B cell (primary cell): ENCODE measurements around the gene MINPP1. TPM values are rescaled to one million over a fixed set of nuclear protein-coding genes. Genes with fewer than 3 reads are reported as not detected.

Experiments
- ATAC-seq: fragments of 200-7000 bp; cut with Tn5 transposase; one replicate; pipeline ENCODE4 v1.10.0; 2021; ENCODE audit warnings: low read depth, mild to moderate bottlenecking, moderate number of reproducible peaks, moderate library complexity
- CTCF ChIA-PET: fragments of 350-600 bp; sonication (Branson Sonifier 250); formaldehyde crosslinking; loops from one replicate; lab custom pipeline; 2021; ENCODE audit warnings: antibody characterized with exemption, inconsistent platforms; lab: Charles Lee
- POLR2A ChIA-PET: fragments of 350-600 bp; sonication (Branson Sonifier 250); formaldehyde crosslinking; loops from one replicate; lab custom pipeline; 2021; ENCODE audit warnings: antibody characterized with exemption; lab: Charles Lee
- DNase-seq: peaks from one replicate; pipeline ENCODE4 v3.0.0; 2013
- H2AFZ ChIP-seq: 2 replicates; pipeline ENCODE4 v1.6.1; 2012; ENCODE audit warnings: mild to moderate bottlenecking, low read depth, low read length; ENCODE audit not compliant: insufficient read depth, poor library complexity, severe bottlenecking
- H3K27ac ChIP-seq, 2 donors: 1 replicate in 1 of 2; 2 replicates in 1 of 2; pipeline ENCODE4 v1.5.1; 2012 to 2013; ENCODE audit warnings: low read length in 2 of 2, mild to moderate bottlenecking in 2 of 2, moderate library complexity in 1 of 2
- H3K27me3 ChIP-seq, 4 experiments: fragments of 200-600 bp in 1 of 4; sonication (generic) in 1 of 4; replicated peaks in 1 of 4; 1 replicate in 2 of 4; 2 replicates in 2 of 4; pipeline versions ENCODE4 v1.6.1 to v1.7.0; 2013 to 2016; ENCODE audit warnings: low read length in 3 of 4, mild to moderate bottlenecking in 2 of 4, mixed read lengths in 1 of 4, moderate library complexity in 1 of 4; ENCODE audit not compliant: insufficient read depth in 4 of 4, control insufficient read depth in 3 of 4; ENCODE audit errors: control extremely low read depth in 1 of 4
- H3K36me3 ChIP-seq, 2 experiments: replicated peaks in 1 of 2; 1 replicate in 1 of 2; 2 replicates in 1 of 2; pipeline versions ENCODE4 v1.6.1 to v1.7.1; 2013; ENCODE audit warnings: low read length in 1 of 2; ENCODE audit not compliant: insufficient read depth in 2 of 2, control insufficient read depth in 1 of 2; ENCODE audit errors: control extremely low read depth in 1 of 2, extremely low read depth in 1 of 2
- H3K4me1 ChIP-seq, 2 donors: fragments of 200-600 bp in 1 of 2; sonication (generic) in 1 of 2; 1 replicate in 1 of 2; 2 replicates in 1 of 2; pipeline versions ENCODE4 v1.5.1 to v1.6.1; 2013 to 2017; ENCODE audit warnings: low read length in 2 of 2; ENCODE audit not compliant: control insufficient read depth in 2 of 2, insufficient read depth in 2 of 2
- H3K4me2 ChIP-seq: replicated peaks from 2 replicates; pipeline ENCODE3; 2012; ENCODE audit warnings: mild to moderate bottlenecking, low read depth, low read length; ENCODE audit not compliant: poor library complexity, severe bottlenecking
- H3K4me3 ChIP-seq, 5 experiments: fragments of 200-600 bp in 1 of 5; sonication (generic) in 1 of 5; 1 replicate in 3 of 5; 2 replicates in 2 of 5; pipeline versions ENCODE4 v1.5.1 to v1.7.0; 2011 to 2016; ENCODE audit warnings: low read length in 4 of 5, mild to moderate bottlenecking in 4 of 5, low read depth in 2 of 5, control low read depth in 1 of 5, moderate library complexity in 1 of 5; ENCODE audit not compliant: insufficient read depth in 1 of 5; ENCODE audit errors: control extremely low read depth in 1 of 5, extremely low read depth in 1 of 5
- H3K79me2 ChIP-seq: fragments of 200-600 bp; sonication (generic); one replicate; pipeline ENCODE4 v1.6.0; 2016; ENCODE audit warnings: low read length; ENCODE audit not compliant: control insufficient read depth, insufficient read depth
- H3K9ac ChIP-seq: fragments of 200-600 bp; sonication (generic); 2 replicates; pipeline ENCODE4 v1.6.1; 2017; ENCODE audit warnings: mild to moderate bottlenecking, low read length, moderate library complexity
- H3K9me3 ChIP-seq, 3 donors: one replicate each; pipeline versions ENCODE4 v1.6.1 to v1.7.1; 2013; ENCODE audit warnings: low read length in 2 of 3; ENCODE audit not compliant: control insufficient read depth in 2 of 3, insufficient read depth in 1 of 3; ENCODE audit errors: control extremely low read depth in 1 of 3
- H4K20me1 ChIP-seq: 2 replicates; pipeline ENCODE4 v1.6.0; 2012; ENCODE audit warnings: mild to moderate bottlenecking, low read length; ENCODE audit not compliant: insufficient read depth, control insufficient read depth, poor library complexity, severe bottlenecking
- H3K27ac Mint-ChIP-seq: one replicate; pipeline ENCODE4 v1.8.0; 2021; ENCODE audit warnings: mixed read lengths
- H3K27me3 Mint-ChIP-seq: one replicate; pipeline ENCODE4 v1.8.0; 2021; ENCODE audit warnings: mixed read lengths
- H3K4me1 Mint-ChIP-seq: one replicate; pipeline ENCODE4 v1.8.0; 2021; ENCODE audit warnings: mixed read lengths
- H3K4me3 Mint-ChIP-seq: one replicate; pipeline ENCODE4 v1.8.0; 2021; ENCODE audit warnings: mixed read lengths
- H3K9me3 Mint-ChIP-seq: one replicate; pipeline ENCODE4 v1.8.0; 2022; ENCODE audit warnings: mixed read lengths; ENCODE audit not compliant: insufficient read depth
- CTCF ChIP-seq: fragments of 200-600 bp; IDR thresholded peaks from one replicate; pipeline ENCODE4 v1.8.0; 2022; ENCODE audit warnings: antibody characterized with exemption, mild to moderate bottlenecking
- EZH2 ChIP-seq: IDR thresholded peaks from 2 replicates; pipeline ENCODE4 v1.6.1; 2012; ENCODE audit warnings: borderline replicate concordance, low read depth, mild to moderate bottlenecking, moderate library complexity, low read length; ENCODE audit not compliant: insufficient read depth, poor library complexity, severe bottlenecking
- WGBS: methylation state at CpG from one replicate; pipeline ENCODE4 v1.1.5; 2013; ENCODE audit warnings: missing lambda C conversion rate; ENCODE audit not compliant: insufficient coverage; 5-methylcytosine and 5-hydroxymethylcytosine counted together
- intact Hi-C: fragments of 100-400 bp; cut with micrococcal nuclease; formaldehyde crosslinking; loops from one replicate; pipeline ENCODE4 v1.10.0; 2022
- polyA plus RNA-seq: library from polyadenylated mRNA; depleted of rRNA; stranded (reverse); fragments of >200 nt; gene quantifications from 2 replicates; pipeline ENCODE4 v1.2.3, GENCODE V29; 2012
- total RNA-seq, 2 donors: library from RNA; stranded (reverse); fragments of 120-200 nt in 1 of 2; gene quantifications; 1 replicate in 1 of 2; 2 replicates in 1 of 2; pipeline versions ENCODE4 v1.2.3 to v1.2.4, GENCODE V29; 2013 to 2022

Gene MINPP1
- total and polyA plus RNA-seq, 2 donors (not counting 1 experiment from before 2014, with no cell fraction given), result 2.7 to 9.4 TPM

DNA sequence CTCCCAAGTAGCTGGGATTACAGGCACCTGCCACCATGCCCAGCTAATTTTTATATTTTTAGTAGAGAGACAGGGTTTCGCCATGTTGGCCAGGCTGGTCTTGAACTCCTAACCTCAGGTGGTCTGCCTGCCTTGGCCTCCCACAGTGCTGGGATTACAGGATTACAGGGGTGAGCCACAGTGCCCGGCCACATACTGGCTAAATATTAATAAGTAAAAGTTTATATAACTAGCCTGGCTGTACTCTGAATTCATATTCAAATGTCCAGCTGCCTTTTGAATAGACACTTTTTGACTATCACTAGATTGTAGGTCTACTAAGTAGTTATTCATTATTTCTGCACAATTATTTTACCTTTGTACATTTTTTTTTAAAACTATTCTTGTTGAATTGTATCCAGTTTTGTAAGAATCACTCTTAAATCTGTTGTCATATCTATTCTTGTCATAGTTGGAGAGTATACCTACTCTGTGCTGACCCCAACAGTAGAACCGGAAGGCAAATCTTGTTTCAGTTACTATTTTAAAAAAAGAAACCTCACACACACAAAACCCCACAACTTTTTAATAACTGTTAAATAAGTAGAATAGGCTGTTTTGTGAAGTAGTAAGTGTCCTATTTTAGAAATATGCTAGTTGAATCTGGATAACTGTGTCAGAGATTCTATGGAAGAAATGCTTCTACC, 29.6 kb downstream of the MINPP1 start:
- no peak overlapping the region for H3K27ac Mint-ChIP-seq
- TF ChIP-seq CTCF, result no peak
- ATAC-seq, result no peak

DNA sequence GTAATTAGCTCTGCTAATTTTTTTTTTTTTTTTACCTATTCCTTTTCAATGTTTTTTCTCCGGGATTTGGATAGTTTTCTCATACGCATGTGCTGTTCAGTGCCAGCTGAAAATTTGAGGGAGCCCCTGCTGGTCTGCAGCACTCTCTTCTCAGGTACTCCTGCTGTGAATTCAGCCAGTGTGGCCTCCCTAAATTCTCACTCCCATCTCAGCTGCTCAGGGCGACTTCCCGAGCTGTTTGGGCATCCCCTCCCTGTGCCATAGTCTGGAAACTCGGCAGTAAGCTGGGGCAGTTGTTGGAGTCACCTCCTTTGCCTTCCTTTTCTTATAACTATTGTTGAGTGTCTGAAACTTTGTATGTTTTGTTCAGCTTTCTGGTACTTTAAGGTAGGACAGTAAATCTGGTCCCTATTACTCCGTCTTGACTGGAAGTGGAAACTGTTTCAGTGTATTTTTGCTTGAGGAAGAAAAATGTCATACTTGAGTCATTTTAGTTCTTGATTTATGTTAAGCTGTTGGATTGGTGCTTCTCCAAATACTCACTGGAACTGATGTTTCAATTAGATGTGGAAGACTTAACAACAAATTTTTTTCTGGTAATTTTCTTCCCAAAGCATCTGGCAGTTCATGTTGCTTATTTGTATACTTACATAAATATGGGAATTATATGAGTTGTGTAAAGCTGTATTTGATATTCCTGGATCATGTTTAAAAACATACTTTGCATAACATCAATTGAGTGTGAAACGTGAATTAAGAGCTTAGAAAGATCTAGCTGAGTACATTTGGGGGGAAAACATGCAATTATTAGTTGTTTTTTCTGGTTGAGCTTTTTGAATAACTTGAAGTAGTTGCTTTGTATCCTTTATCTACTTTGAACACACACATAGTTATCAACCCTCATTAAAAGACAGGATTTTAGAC, 33.7 kb downstream of the MINPP1 start:
- no peaks in the 10 kb centered on the region for H3K4me1 Mint-ChIP-seq
- H3K4me3 Mint-ChIP-seq, result no peak overlapping the region
- no peak overlapping the region for H3K4me3 ChIP-seq
- H3K4me2 ChIP-seq, result no peak overlapping the region
- CTCF ChIA-PET, result interaction anchor here (1.1 kb wide), 1 partner anchor 34 kb away, joined by 3 read pairs; the partner anchor contains the start of gene MINPP1
- H2AFZ ChIP-seq, result no peak overlapping the region
- DNase-seq (no peak), ATAC-seq (no peak)
- no peak for TF ChIP-seq EZH2
- TF ChIP-seq CTCF, result no peak
- H3K27me3 ChIP-seq, result no peaks in the 10 kb centered on the region
- no peak overlapping the region for H3K9ac ChIP-seq
- intact Hi-C loops, result no loop called here
- WGBS, result 100% methylated on average over 4 of the region's 7 CpGs
- H4K20me1 ChIP-seq, result no peaks in the 10 kb centered on the region
- H3K27me3 Mint-ChIP-seq, result no peaks in the 10 kb centered on the region
- H3K79me2 ChIP-seq, result no peaks in the 10 kb centered on the region
- peaks cover 7% of the 10 kb centered on the region for H3K9me3 Mint-ChIP-seq
- H3K27ac ChIP-seq, result no peak overlapping the region
- peaks cover 0 to 10% of the 10 kb centered on the region in 2 experiments for H3K36me3 ChIP-seq
- H3K9me3 ChIP-seq, result peaks cover 0 to 11% (median 8%) of the 10 kb centered on the region in 3 donors
- H3K27ac Mint-ChIP-seq, result no peak overlapping the region
- H3K4me1 ChIP-seq, result no peaks in the 10 kb centered on the region
- POLR2A ChIA-PET, result no interaction called here

More for the DNA sequence above, 29.6 kb downstream of the MINPP1 start:
- Histone ChIP-seq H3K9me3 (peaks cover 0 to 7% (median 0%) of the 10 kb centered on the region in 3 donors), H3K27ac (no peak overlapping the region), H3K4me2 (no peak overlapping the region), H3K9ac (no peak overlapping the region), H2AFZ (no peak overlapping the region), H3K79me2 (no peaks in the 10 kb centered on the region), H3K36me3 (no peaks in the 10 kb centered on the region), H3K27me3 (no peaks in the 10 kb centered on the region), H4K20me1 (no peaks in the 10 kb centered on the region), H3K4me1 (no peaks in the 10 kb centered on the region), H3K4me3 (no peak overlapping the region)
- ChIA-PET POLR2A (no interaction called here), CTCF (interaction anchor here (1.0 to 2.6 kb wide), 3 partner anchors 10 to 1275 kb away, joined by 3 to 7 read pairs (median 6); no protein-coding TSS in a partner anchor)
- Mint-ChIP-seq H3K4me1 (no peaks in the 10 kb centered on the region), H3K27me3 (no peaks in the 10 kb centered on the region), H3K4me3 (no peak overlapping the region), H3K9me3 (no peaks in the 10 kb centered on the region)
- 100% methylated on average over 1 of the region's 3 CpGs for WGBS
- intact Hi-C loops, result no loop called here
- DNase-seq, result no peak
